SIG-M5 treated with dmso at 0.1 percent for 504 hours (cell line): Measurements from ENCODE around the gene PPP1R15A.
A peak's percentile ranks its signal among the peaks of the same experiment; 100 is the strongest.
"Not testable (repeated sequence)": the region's sequence is repeated elsewhere in the genome, so short reads cannot be mapped to it uniquely, and the experiment has no call there.

Experiments used
- DNase-seq: peaks from one replicate; lab custom pipeline; 2025; ENCODE audit not compliant: unreplicated experiment; lab: John Stamatoyannopoulos, UW

Gene PPP1R15A

DNA sequence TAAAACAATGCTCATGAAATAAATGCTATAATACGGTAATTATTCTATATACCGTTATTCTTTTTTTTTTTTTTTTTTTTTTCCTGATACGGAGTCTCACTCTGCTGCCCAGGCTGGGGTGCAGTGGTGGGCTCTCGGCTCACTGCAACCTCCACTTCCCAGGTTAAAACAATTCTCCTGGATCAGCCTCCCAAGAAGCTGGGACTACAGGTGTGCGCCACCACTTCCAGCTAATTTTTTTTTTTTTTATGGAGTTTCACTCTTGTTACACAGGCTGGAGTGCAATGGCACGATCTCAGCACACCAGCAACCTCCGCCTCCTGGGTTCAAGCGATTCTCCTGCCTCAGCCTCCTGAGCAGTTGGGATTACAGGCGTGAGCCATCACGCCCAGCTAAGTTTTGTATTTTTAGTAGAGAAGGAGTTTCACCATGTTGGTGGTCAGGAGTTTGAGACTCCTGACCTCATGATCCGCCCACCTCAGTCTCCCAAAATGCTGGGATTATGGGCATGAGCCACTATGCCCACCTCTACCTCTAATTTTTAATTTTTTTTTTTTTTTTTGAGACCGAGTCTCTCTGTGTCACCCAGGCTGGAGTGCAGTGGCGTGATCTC lies 6.9 kb downstream of the PPP1R15A start:
- DNase-seq, result no peak

DNA sequence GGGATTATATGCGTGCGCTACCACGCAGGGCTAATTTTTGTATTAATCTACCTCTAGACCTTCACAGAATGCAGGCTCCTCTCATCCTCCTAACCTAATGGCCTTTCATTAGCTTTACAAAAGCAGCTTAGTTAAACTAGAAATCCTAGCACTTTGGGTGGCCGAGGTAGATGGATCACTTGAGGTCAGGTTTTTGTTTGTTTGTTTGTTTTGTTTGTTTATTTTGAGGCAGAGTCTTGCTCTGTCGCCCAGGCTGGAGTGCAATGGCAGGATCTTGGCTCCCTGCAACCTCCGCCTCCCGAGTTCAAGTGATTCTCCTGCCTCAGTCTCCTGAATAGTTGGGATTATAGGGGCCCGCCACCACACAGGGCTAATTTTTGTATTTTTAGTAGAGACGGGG lies 7.5 kb downstream of the PPP1R15A start:
- DNase-seq, result not testable (repeated sequence)

DNA sequence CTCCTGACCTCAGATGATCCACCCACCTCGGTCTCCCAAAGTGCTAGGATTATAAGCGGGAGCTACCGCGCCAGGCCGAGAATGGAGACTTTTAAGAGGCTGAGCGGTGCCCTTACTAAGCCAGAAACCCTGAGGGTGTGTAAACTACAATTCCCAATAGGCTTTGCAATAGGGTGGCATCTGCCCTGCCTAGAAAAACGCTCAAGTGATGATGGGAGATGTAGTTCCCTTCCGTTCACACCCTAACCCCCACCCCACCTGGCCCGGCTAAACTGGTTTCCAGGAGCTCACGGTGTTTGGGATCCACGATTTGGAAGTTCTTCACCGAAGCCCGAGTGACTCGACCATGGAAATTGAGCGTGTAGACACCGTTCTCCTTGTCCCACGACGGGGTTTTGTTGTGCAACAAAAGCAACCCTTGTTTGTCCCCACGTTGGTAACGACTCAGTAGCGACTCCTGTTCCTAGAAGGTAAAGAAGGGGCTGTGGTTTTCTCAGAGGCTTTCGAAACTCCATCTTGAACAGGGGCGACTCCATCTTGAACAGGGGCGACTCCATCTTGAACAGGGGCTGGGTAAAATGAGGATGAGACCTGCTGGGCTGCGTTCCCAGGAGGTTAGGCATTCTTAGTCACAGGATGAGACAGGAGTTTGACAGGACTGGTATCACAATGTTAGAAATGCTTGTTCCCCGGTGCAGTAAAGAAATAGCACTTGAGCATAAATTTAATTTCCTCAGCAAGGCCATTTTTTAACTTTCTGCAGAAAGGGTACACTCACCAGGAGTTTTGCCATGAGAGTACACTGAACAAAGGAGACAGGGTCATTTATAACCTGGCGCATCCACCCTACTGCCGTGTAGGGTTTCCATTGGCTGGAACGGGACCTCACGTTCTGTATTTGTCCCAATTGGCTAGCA lies 9.8 kb downstream of the PPP1R15A start:
- DNase-seq, result peak; percentile 35

- DNase-seq, result no peak
Measured at GRCh38 chr19:48883726-48884125, 11.5 kb downstream of the PPP1R15A start.

- no peak for DNase-seq
Measured at GRCh38 chr19:48887861-48888612, 15.8 kb downstream of the PPP1R15A start.

- DNase-seq, result not testable (repeated sequence)
Measured at GRCh38 chr19:48889496-48889895, 17.3 kb downstream of the PPP1R15A start.

DNA sequence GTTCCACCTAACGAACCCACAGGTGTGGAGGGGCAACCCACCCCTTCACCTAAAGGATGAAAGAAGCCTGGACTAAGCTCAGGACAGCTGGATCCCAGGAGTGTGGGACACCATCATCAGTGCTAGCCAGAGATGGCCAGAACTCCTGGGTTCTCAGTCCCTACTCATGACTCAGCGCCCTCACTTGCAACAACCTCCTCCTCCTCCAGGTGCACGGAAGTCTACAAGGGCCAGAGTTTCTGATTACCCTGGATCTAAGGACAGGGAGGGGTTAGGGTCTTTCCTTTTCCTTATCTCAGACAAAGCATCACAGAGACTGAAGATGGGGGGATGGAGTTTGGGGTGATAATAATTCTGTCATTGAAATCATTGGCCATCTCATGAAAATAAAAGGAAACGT lies 18.3 kb downstream of the PPP1R15A start:
- no peak for DNase-seq

DNA sequence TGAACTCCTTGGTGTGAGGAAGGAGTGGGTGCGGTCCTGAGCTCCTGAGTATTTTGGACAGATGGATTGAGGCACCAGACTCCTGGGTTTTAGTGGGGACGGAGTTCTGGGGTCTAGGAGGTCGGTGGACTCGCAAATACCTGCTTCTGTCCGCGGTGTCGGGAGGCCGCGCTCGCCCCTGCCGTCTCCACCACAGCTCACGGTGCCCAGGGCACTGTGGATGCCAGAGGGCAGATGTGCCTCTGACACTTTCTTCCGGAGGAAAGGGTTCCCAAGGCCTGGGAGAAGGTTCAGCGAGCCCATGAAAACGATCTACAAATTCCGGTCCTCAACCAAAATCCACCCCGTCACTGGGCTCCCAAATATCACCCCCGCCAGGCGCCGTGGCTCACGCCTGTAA lies 23.0 kb downstream of the PPP1R15A start:
- no peak for DNase-seq

GRCh38 chr19:48896191-48896720 lies 24.0 kb downstream of the PPP1R15A start:
- DNase-seq, result no peak

- DNase-seq, result no peak
Measured at GRCh38 chr19:48897181-48897580, 25.0 kb downstream of the PPP1R15A start.

- not testable (repeated sequence) for DNase-seq
Measured at GRCh38 chr19:48899386-48899749, 27.1 kb downstream of the PPP1R15A start.

GRCh38 chr19:48899781-48900476 lies 27.7 kb downstream of the PPP1R15A start, which contains the start of gene NUCB1:
Gene NUCB1, plus strand, starts transcription at chr19:48900312. Its CDS starts 485 bp downstream, at chr19:48900797.
- DNase-seq, result peak; percentile 95

GRCh38 chr19:48900477-48901406 lies 28.5 kb downstream of the PPP1R15A start:
- DNase-seq, result peak; percentile 39

GRCh38 chr19:48902291-48902690 lies 30.1 kb downstream of the PPP1R15A start:
- DNase-seq, result not testable (repeated sequence)

DNA sequence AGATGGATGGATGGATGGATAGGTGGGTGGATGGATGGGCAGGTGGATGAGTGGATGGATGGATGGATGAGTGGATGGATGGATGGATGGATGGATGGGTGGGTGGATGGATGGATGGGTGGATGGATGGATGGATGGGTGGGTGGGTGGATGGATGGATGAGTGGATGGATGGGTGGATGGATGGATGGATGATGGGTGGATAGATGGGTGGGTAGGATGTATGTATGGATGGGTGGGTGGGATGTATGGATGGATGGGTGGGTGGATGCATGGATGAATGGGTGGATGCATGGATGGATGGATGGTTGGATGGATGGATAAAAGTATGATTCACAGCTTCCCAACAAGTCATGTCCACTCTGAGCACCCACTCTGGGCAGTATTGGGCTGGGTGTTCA lies 31.6 kb downstream of the PPP1R15A start:
- not testable (repeated sequence) for DNase-seq

DNA sequence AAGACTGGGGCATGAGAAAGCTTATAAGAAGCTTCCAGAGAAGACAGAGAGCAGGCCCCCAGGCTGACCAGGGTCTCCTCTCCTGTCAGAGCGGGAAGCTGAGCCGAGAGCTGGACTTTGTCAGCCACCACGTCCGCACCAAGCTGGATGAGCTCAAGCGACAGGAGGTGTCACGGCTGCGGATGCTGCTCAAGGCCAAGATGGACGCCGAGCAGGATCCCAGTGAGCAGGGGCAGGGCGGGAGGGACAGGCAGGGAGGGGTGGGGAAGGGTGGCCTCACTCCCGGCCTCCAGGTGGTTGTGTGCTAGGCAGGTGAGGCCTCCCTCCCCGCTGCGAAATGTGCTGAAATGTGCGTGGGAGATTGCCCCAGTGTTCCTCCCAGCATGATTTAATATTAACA lies 33.4 kb downstream of the PPP1R15A start:
- DNase-seq, result no peak

DNA sequence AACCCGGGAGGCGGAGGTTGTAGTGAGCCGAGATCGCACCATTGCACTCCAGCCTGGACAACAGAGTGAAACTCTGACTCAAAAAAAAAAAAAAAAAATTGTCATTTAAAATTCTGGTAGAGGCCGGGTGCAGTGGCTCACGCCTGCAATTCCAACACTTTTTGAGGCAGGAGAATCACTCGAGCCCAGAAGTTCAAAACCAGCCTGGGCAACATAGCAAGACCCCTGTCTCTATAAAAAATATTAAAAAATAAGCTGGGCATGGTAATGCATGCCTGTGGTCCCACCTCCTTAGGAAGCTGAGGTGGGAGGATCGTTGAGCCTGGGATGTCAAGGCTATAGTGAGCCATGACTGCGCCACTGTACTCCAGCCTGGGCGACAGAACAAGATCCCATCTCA lies 34.1 kb downstream of the PPP1R15A start:
- DNase-seq, result no peak

- no peak for DNase-seq
Measured at GRCh38 chr19:48907671-48908070, 35.5 kb downstream of the PPP1R15A start.

GRCh38 chr19:48909424-48910077 lies 37.3 kb downstream of the PPP1R15A start:
- not testable (repeated sequence) for DNase-seq
